Measurements from ENCODE around the gene ERFE.

The ERFE gene

GRCh38 chr2:238140040-238140439, 18.7 kb upstream of the ERFE start:
- no peak for DNase-seq

DNA sequence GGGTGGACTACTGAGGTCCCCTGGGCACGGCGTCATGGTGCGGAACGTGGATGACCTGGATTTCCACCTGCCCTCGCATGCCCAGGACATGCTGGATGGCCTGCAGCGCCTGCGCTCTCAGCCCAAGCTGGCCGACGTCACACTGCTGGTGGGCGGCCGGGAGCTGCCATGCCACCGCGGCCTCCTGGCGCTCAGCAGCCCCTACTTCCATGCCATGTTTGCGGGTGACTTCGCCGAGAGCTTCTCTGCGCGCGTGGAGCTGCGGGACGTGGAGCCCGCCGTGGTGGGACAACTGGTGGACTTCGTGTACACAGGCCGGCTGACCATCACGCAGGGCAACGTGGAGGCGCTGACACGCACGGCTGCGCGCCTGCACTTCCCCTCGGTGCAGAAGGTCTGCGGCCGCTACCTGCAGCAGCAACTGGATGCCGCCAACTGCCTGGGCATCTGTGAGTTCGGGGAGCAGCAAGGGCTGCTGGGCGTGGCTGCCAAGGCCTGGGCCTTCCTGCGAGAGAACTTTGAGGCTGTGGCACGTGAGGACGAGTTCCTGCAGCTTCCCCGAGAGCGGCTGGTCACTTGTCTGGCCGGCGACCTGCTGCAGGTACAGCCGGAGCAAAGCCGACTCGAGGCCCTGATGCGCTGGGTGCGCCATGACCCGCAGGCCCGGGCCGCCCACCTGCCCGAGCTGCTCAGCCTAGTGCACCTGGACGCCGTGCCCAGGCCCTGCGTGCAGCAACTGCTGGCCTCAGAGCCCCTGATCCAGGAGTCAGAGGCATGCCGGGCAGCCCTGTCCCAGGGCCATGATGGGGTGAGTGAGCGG, 17.8 kb upstream of the ERFE start:
- DNase-seq: no peak

- DNase-seq: no peak
Observed at GRCh38 chr2:238141541-238142318, 17.0 kb upstream of the ERFE start.

GRCh38 chr2:238142382-238143205, 16.2 kb upstream of the ERFE start:
- DNase-seq: no peak

DNA sequence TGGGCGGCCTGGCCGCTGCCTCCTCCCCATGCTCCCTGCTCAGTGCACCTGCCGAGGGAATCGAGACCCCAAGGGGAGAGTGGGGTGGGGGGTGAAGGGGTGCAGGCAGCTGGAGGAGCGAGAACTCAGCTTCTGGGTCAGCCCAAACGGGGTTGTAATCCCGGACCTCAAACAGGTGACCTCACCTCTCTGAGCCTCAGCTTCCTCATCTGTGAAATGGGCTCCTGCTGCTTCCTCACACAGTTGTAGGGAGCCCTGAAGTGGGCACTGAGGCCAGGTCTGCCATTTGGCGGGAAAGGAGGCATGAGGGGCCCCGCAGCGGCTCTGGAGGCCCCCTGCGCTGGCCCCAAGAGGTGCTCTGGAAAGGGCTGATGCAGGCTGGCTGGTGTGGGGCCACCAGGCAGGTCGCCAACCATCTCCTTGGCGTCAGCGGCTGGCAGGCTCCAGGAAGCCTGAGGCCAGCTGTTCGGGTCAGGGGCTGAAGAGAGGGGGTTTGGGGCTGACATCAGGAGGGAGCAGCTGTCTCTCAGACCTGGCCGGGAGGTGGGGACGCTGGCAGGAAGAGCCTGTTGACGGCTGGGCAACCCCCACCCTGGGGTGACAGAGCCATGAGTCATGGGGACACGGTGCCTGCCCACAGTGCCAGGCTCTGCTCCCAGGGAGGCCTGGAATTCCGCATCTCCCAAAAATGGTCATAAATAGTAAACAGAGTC, 15.4 kb upstream of the ERFE start:
- no peak for DNase-seq

GRCh38 chr2:238144262-238144661, 14.5 kb upstream of the ERFE start:
- DNase-seq: no peak

- DNase-seq: no peak
Observed at GRCh38 chr2:238145046-238145445, 13.7 kb upstream of the ERFE start.

DNA sequence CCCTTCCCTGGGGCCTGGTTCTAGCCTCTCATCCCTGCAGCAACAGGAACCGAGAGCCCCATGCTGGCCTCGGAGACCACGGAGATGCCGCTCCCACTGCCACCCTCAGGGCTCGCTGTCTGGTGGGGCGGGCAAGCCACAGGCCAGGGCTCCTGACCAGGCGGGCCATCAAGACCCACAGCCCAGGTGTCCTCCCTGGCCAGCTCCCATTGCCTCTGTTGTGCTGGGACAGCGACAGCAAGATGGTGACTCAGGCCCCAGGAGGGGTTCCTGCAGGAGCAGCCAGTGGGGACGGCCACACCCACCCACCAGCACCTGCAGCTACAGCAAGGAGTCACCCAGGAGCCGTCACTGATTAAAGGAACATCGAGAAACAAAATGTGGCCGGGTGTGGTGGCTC, 12.9 kb upstream of the ERFE start:
- DNase-seq: no peak

DNA sequence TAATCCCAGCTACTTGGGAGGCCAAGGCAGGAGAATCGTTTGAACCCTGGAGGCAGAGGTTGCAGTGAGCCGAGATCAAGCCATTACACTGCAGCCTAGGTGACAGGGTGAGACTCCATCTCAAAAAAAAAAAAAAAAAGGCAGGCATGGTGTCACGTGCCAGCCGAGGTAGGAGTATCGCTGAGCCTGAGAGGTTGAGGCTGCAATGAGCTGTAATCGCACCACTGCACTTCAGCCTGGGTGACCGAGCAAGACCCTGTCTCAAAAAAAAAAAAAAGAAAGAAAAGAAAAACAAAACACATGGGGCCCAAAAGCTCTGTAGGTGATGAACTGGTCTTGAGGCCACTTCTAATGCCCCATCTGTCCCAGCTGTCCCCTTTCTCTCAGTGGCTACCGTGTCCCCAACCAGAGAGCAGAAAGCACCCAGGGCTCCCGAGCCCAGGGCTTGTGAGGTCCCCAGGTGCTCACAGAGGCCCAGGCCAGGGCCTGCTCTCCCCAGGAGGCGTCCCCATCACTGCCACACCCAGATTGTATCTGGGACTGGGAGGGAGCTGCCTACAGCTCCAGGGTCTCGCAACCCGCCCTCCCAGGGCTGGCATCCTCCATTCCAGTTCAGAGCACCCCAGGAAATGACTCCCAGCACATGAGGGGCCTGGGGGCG, 11.8 kb upstream of the ERFE start:
- DNase-seq: no peak

- DNase-seq: no peak
Observed at GRCh38 chr2:238148981-238149380, 9.8 kb upstream of the ERFE start.

DNA sequence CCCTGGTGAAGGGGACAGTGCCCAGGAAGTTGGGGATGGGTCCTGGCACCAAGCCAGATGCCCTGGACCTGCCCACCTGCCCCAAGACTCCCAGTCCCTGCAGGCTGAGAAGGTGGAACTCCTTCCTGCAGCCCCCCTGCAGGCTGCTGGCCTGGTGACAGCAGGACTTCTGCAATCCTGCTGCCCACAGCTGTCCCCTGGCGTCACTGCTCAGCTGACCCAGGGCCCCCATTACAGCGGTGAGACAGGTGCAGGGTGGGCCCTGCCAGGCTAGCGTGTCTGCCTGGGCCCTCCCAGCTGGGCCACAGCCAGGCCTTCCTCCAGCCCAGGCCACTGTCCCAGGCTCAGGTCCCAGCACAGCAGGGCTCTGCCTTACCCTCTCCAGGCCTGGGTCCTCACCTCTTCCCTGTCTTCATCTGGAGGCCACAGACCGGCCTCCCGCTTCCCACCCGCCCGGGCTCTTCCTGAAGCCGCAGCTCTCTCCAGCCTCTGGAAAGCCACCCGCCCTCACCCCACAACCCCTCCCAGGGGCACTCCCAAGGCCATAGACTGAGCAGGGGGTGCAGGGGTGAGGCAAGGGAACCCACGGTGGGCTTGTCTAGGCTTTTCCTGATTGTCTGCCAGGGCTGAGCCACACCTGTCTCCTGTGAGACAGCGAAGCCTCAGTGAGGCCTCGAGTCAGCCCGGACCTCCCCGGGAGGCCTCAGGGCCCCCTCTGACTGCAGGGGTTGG, 8.8 kb upstream of the ERFE start:
- DNase-seq: no peak

DNA sequence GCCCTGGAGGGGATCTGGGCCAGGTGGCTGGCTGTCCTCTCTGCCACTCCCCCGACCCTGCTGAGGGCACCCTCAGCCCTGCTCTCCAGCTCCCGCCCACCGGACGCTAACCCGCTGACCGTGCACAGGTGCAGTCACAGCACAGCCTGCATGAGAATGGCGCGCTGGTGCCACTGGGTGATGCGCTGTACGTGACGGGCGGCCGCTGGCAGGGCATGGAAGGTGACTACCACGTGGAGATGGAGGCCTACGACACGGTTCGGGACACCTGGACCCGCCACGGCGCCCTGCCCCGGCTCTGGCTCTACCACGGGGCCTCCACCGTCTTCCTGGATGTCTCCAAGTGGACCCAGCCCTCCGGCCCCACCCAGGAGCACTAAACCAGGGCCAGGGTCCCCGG, 8.1 kb upstream of the ERFE start:
- DNase-seq: no peak

DNA sequence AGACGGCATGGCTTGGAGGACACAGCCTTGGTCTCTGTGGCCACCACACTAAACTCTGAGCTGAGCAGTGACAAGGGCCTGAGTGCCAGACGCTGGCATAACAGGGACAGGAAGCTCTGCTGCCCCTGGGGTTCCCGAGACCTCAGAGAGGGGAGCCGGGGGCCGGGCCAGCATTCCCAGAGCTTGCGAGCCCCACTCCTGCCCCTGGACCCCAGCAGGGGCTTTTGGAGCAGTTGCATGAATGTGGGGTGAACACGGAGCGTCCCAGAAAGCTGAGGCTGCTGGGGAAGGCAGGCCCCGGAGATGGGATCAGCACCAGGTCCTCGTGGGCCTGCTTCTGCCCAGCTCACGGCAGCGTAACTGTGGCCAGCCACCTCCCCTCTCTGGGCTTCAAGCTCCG, 7.6 kb upstream of the ERFE start:
- no peak for DNase-seq

DNA sequence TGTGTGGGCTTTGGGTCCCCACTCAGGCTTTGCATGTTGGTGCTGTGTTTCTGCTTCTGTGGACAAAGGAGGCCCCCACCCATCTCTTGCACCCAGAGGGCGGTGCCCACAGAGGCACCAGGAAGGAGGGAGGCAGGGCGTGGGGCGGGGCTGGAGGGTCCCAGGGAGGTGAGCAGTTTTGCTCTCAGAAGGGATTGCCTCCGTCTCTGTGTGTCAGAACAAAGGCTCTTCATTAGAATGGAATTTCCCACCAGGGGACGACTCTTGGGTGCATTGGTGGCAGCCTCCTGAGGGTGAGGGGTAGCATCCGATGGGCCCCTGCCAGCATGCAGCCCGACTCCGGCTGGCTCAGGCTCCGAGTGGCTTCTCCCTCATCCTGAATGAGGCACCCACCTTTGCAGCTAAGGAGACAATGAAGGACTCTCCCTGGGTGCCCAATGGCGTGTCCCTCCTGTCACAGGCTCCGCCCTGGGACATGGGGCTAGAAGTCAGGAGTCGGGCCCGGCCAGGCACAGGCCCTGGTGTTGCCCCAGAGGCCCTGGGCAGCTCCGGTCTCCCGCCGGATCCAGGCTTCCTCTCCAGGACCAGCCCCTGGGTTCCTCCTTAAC, 7.0 kb upstream of the ERFE start:
- no peak for DNase-seq

DNA sequence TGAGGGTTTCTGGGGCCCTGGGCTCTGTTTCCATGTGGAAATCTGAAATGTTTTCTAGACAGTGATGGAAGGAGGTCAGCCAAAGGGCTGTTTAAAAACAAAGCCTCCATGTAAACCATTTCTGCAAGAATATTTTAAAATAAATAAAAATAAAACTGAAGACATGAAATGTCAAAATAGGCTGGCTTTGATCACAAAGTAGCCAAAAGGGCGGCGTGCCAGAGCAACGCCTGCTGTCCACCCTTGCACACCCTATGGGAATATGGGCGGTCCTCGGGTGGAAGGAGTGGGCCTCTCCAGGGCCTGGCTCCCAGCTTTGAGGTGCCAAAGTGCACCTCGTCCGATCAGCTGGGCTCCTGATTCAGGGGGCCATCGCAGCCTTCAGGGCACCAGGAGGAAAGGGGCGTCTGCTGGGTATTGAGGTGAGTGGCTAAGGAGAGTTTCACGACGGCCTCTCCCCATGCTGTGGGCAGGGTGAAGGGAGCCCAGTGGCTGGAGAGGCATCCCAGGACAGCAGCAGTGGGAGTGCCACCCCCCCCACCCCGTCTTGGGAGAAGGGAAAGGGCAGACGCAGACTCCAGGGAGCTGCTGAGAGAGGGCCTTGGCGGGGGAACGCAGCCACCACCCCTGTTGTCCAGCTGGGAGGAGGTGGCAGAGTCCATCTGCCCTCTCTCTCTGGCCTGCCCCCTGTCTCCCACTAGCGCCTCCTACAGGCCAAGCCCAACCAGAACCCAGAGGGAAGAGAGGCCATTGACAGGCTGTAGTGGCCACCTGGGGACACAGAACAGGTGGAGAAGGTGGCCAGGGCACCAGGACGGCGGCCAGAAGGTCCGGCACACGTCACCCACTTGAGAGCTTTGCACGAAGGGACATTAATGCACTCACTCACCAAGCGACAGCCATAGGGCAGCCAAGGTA, 5.7 kb upstream of the ERFE start:
- no peak for DNase-seq

- no peak for DNase-seq
Observed at GRCh38 chr2:238154570-238154969, 4.2 kb upstream of the ERFE start.

- no peak for DNase-seq
Observed at GRCh38 chr2:238155051-238155760, 3.6 kb upstream of the ERFE start.

DNA sequence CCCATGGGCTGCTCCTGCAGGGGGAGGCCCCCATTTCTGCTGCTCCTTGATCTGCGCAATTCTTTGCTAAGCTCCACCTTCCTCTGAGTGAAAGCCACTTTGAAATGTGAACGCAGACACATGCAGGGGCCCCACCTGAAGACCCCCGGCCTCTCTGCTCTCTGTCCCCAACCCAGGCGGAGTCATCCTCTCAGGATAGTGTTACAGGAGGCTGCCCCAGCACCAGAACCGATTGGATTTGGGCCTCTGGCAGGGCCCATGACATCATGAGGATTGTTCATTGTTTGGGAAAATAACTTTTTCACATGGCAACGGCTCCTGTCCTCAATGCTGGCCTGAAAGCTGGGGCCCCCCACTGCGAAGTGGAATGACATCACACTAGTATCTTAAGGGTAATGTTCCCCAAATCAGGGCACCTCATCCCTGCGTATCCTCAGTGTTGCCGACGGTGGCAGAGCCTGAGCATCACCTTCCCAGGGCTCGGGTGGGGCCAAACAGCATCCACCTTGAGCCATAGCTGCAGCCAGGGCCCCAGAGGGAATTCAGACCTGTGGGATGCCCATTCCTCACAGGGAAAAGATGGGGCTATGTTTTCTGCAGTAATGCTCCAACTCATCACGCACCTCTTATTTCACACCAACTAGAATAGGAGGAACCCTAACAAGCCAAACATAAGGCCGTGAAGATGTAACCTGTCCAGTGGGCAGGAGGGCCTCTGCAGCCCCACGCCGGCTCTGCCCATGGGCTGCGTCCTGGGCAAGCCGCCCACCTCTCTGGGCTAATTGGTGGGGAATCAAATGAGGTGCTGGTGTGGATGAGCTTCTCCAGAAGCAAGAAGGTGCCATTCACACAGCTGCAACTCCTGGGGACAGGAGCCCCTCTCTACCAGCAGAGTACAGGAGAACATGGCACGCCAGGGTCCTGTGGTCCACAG, 2.7 kb upstream of the ERFE start:
- DNase-seq: no peak
